ENCODE data around the gene NMUR1. TPM values are rescaled to one million over a fixed set of nuclear protein-coding genes. Genes with fewer than 3 reads are reported as not detected.
"Not testable (repeated sequence)": the region's sequence is repeated elsewhere in the genome, so short reads cannot be mapped to it uniquely, and the experiment has no call there.

The NMUR1 gene, protein sequence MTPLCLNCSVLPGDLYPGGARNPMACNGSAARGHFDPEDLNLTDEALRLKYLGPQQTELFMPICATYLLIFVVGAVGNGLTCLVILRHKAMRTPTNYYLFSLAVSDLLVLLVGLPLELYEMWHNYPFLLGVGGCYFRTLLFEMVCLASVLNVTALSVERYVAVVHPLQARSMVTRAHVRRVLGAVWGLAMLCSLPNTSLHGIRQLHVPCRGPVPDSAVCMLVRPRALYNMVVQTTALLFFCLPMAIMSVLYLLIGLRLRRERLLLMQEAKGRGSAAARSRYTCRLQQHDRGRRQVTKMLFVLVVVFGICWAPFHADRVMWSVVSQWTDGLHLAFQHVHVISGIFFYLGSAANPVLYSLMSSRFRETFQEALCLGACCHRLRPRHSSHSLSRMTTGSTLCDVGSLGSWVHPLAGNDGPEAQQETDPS
- total RNA-seq, result under 1 TPM in 1 of 4 donors, not detected in 3; 0.07 TPM

DNA sequence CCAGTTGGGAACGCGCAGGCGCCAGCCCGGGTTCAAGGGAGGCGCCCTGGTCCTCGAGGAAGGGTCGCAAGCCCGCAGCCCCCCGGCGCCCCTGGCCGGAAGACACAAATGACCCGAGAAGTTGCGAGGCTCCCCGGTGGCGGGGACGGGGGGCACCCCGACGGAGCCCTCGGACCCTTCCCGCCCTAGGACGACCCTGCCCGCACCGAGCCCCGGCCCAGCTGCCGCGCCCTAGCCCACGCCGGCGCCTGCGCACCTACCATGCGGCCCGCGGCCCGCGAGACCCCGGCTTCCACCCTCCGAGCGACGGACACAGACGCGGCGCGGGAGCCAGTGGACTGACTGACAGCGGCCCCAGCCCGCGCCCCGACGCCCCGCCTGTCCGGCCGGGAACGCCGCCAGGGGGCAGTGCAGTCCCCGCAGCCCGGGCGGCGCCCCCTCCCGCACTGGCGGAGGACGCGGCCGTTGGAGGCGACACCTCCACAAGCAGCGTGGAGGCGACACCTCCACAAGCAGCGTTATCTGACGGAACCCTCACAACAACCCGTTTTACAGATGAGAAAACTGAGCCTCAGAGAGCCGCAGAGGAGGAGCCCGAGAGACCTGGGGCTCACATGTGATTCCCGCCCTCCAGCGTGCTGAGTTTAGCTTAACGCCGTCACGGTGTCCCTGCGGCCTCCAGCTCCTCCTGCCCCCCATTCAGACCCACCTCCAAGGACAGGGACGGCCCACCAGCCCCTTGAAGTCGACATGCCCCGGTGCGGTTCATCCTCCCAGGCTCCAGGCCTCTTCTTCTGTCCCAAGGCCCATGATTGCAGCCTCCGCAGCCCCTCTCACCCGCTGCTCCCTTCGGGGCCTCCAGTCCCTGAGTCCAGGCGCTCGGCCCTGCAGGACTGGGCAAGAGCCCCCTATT, at the start of gene NMUR1:
NMUR1 (minus strand) TSS at position 347 of the 913 bp plus-strand sequence; CDS start at position 263, 84 bp downstream.
- Histone ChIP-seq H3K27me3 (peaks cover 4 to 7% (median 6%) of the 10 kb centered on the region in 3 donors), H3K36me3 (no peaks in the 10 kb centered on the region), H3K4me3 (peak within 1 kb of the TSS; percentile 7 to 52 (median 42)), H3K27ac (no peak within 1 kb of the TSS), H3K4me1 (no peaks in the 10 kb centered on the region), H3K9me3 (no peaks in the 10 kb centered on the region)
- TF ChIP-seq, protein P1, sequence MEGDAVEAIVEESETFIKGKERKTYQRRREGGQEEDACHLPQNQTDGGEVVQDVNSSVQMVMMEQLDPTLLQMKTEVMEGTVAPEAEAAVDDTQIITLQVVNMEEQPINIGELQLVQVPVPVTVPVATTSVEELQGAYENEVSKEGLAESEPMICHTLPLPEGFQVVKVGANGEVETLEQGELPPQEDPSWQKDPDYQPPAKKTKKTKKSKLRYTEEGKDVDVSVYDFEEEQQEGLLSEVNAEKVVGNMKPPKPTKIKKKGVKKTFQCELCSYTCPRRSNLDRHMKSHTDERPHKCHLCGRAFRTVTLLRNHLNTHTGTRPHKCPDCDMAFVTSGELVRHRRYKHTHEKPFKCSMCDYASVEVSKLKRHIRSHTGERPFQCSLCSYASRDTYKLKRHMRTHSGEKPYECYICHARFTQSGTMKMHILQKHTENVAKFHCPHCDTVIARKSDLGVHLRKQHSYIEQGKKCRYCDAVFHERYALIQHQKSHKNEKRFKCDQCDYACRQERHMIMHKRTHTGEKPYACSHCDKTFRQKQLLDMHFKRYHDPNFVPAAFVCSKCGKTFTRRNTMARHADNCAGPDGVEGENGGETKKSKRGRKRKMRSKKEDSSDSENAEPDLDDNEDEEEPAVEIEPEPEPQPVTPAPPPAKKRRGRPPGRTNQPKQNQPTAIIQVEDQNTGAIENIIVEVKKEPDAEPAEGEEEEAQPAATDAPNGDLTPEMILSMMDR (IDR thresholded peaks at IDR 0.05 in 4 of 5, conservative IDR thresholded peaks at IDR 0.05 in 1 of 5), result peak; percentile 51 to 86 (median 58)
- TF ChIP-seq POLR2A (IDR thresholded peaks at IDR 0.05), result no peak
- DNase-seq (peak in 1 of 2 donors; percentile 38), ATAC-seq (peak; percentile 57 to 81)
- in situ Hi-C loops (cut with MboI; ENCODE audit: low sequenced_read_pairs in 4 of 4), result no loop called here
- intact Hi-C loops (cut with DNase I; ENCODE audit: low total_unique reads), result loop anchor here (1.0 kb wide), 1 partner anchor 28 kb away; no protein-coding TSS in a partner anchor

DNA sequence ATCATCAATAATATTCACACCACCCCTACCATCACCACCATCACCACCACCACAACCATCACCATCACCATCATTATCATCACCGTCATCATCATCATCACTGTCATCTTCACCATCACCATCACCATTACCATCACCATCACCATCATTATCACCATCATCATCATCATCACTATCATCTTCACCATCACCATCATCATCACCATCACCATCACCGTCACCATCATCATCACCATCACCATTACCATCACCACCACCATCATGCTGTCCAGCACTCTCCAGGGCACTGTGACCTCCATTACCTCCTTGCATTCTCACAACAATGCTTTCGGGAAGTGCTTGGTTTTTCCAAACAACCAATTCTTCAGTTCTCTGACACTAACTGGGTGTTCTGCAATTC, 49.3 kb upstream of the NMUR1 start:
- Histone ChIP-seq H3K27me3 (no peaks in the 10 kb centered on the region), H3K4me3 (no peak overlapping the region), H3K36me3 (no peaks in the 10 kb centered on the region), H3K4me1 (no peaks in the 10 kb centered on the region), H3K9me3 (no peaks in the 10 kb centered on the region), H3K27ac (no peak overlapping the region)
- no peak for ATAC-seq
- no peak for DNase-seq
- intact Hi-C loops (cut with DNase I; ENCODE audit: low total_unique reads), result no loop called here
- TF ChIP-seq, protein P1 (IDR thresholded peaks at IDR 0.05 in 4 of 5, conservative IDR thresholded peaks at IDR 0.05 in 1 of 5), result no peak
- no peak for TF ChIP-seq POLR2A (IDR thresholded peaks at IDR 0.05)
- in situ Hi-C loops (cut with MboI; ENCODE audit: low sequenced_read_pairs in 4 of 4), result no loop called here

DNA sequence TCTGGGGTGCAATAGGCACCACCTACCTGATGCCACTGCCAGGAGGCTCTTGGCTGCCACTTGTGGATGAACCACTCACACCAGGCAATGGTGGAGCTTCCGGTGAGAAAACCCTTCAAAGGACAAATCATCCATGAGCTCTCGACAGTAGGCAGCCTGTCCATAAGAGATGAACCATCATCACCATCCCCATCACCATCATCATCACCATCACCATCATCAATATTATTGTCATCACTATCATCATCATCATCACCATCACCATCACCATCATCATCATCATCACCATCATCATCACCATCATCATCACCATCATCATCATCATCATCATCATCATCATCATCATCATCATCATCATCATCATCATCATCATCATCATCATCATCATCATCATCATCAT, 48.4 kb upstream of the NMUR1 start:
- H3K27ac ChIP-seq; DNase-seq; H3K4me3 ChIP-seq; H3K36me3 ChIP-seq; in situ Hi-C loops (cut with MboI; ENCODE audit: low sequenced_read_pairs in 4 of 4); ATAC-seq; H3K9me3 ChIP-seq; intact Hi-C loops (cut with DNase I; ENCODE audit: low total_unique reads); H3K27me3 ChIP-seq; H3K4me1 ChIP-seq: not testable (repeated sequence)

DNA sequence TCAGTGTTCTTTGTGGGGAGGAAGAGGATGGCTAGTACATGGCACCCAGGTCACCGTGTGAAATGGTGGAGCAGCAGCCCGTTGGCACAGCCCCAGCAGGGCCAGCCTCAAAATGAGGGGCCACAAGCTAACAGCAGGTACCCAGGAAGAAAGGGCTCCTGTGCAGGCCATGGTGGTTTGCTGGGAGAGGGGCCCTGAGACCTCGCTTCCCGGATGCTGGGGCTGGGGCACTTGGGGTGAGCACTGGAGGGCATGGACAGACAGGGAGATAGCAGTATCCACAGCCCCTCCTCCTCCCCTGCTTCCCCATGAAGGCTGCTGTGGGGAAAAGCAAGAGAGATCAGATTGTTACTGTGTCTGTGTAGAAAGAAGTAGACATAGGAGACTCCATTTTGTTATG, 46.2 kb upstream of the NMUR1 start:
- Histone ChIP-seq H3K27me3 (no peaks in the 10 kb centered on the region), H3K27ac (no peak overlapping the region), H3K9me3 (no peaks in the 10 kb centered on the region), H3K4me3 (no peak overlapping the region), H3K36me3 (no peaks in the 10 kb centered on the region), H3K4me1 (no peaks in the 10 kb centered on the region)
- TF ChIP-seq POLR2A (IDR thresholded peaks at IDR 0.05), result no peak
- TF ChIP-seq, protein P1 (IDR thresholded peaks at IDR 0.05 in 4 of 5, conservative IDR thresholded peaks at IDR 0.05 in 1 of 5), result no peak
- intact Hi-C loops (cut with DNase I; ENCODE audit: low total_unique reads) (no loop called here), in situ Hi-C loops (cut with MboI; ENCODE audit: low sequenced_read_pairs in 4 of 4) (no loop called here)
- no peak for DNase-seq
- no peak for ATAC-seq
